IMR-90 (cell line): ENCODE data around the gene NAA38. TPM values are rescaled to one million over a fixed set of nuclear protein-coding genes. Genes with fewer than 3 reads are reported as not detected.

Experiments used
- ATAC-seq: fragments of 200-7000 bp; cut with Tn5 transposase; 2 replicates; pipeline ENCODE4 v1.9.1; 2020; ENCODE audit warnings: low read depth, mild to moderate bottlenecking, moderate library complexity
- BruUV-seq: library from RNA; stranded (reverse); fragments of 400-500 nt; replicated peaks from 2 replicates; lab custom pipeline; 2021; lab: Mats Ljungman, UMichigan
- CTCF ChIA-PET: fragments of 300-600 bp; formaldehyde crosslinking; extraction: SDS; loops from one replicate; lab custom pipeline; 2021; ENCODE audit warnings: antibody characterized with exemption; lab: Yijun Ruan, JAX
- POLR2A ChIA-PET: fragments of 300-600 bp; sonication (Branson Sonifier 250); formaldehyde crosslinking; loops from one replicate; lab custom pipeline; 2022; ENCODE audit warnings: antibody characterized with exemption; ENCODE audit not compliant: unreplicated experiment; lab: Charles Lee
- DNase-seq: peaks from one replicate; pipeline ENCODE4 v3.0.0; 2013
- H2AFZ ChIP-seq: replicated peaks from 2 replicates; pipeline ENCODE3; 2013; ENCODE audit warnings: low read length, mild to moderate bottlenecking; ENCODE audit not compliant: poor library complexity
- H2AK5ac ChIP-seq: 2 replicates; pipeline ENCODE4 v1.6.1; 2013; ENCODE audit warnings: low read depth, low read length, inconsistent platforms
- H2AK9ac ChIP-seq: replicated peaks from 2 replicates; pipeline ENCODE3; 2013; ENCODE audit warnings: mild to moderate bottlenecking, low read depth, low read length, moderate library complexity; ENCODE audit not compliant: poor library complexity
- H2BK120ac ChIP-seq: 2 replicates; pipeline ENCODE4 v1.6.1; 2013; ENCODE audit warnings: low read depth, low read length, inconsistent platforms
- H2BK15ac ChIP-seq: 3 replicates; pipeline ENCODE4 v1.6.1; 2013; ENCODE audit warnings: low read depth, low read length, inconsistent platforms
- H2BK20ac ChIP-seq: 2 replicates; pipeline ENCODE4 v1.6.1; 2013; ENCODE audit warnings: low read depth, mild to moderate bottlenecking, inconsistent platforms, low read length, moderate library complexity
- H2BK5ac ChIP-seq: 2 replicates; pipeline ENCODE4 v1.6.1; 2013; ENCODE audit warnings: mild to moderate bottlenecking, low read depth, low read length, inconsistent platforms; ENCODE audit not compliant: poor library complexity, severe bottlenecking
- H3K14ac ChIP-seq: replicated peaks from 2 replicates; pipeline ENCODE4 v1.6.1; 2013; ENCODE audit warnings: low read depth, low read length, inconsistent platforms
- H3K18ac ChIP-seq: 2 replicates; pipeline ENCODE4 v1.6.1; 2013; ENCODE audit warnings: low read depth, low read length, control low read depth
- H3K23ac ChIP-seq: 2 replicates; pipeline ENCODE4 v1.6.1; 2013; ENCODE audit warnings: low read depth, low read length, inconsistent platforms
- H3K27ac ChIP-seq: 2 replicates; pipeline ENCODE4 v1.5.1; 2013; ENCODE audit warnings: mild to moderate bottlenecking, control low read depth, low read length; ENCODE audit not compliant: insufficient read depth
- H3K27me3 ChIP-seq: 2 replicates; pipeline ENCODE4 v1.6.1; 2013; ENCODE audit warnings: low read length; ENCODE audit not compliant: control insufficient read depth, insufficient read depth
- H3K36me3 ChIP-seq: 2 replicates; pipeline ENCODE4 v1.6.1; 2013; ENCODE audit warnings: low read length, mixed read lengths; ENCODE audit not compliant: control insufficient read depth, insufficient read depth
- H3K4ac ChIP-seq: 2 replicates; pipeline ENCODE4 v1.6.1; 2013; ENCODE audit warnings: low read depth, low read length, inconsistent platforms
- H3K4me1 ChIP-seq: 2 replicates; pipeline ENCODE4 v1.6.1; 2013; ENCODE audit warnings: low read length, mixed read lengths; ENCODE audit not compliant: control insufficient read depth, insufficient read depth
- H3K4me2 ChIP-seq: 2 replicates; pipeline ENCODE4 v1.6.1; 2013; ENCODE audit warnings: low read depth, mild to moderate bottlenecking, control low read depth, low read length, moderate library complexity
- H3K4me3 ChIP-seq: 2 replicates; pipeline ENCODE4 v1.5.1; 2013; ENCODE audit warnings: low read depth, mild to moderate bottlenecking, control low read depth, low read length, moderate library complexity; ENCODE audit not compliant: insufficient read depth
- H3K56ac ChIP-seq: 2 replicates; pipeline ENCODE4 v1.6.1; 2013; ENCODE audit warnings: low read length, inconsistent platforms; ENCODE audit not compliant: insufficient read depth; ENCODE audit errors: extremely low read depth
- H3K79me1 ChIP-seq, 2 experiments: 2 replicates each; pipeline ENCODE4 v1.6.1; 2013; ENCODE audit warnings: low read length in 2 of 2, inconsistent platforms in 1 of 2, low read depth in 1 of 2
- H3K9ac ChIP-seq: 2 replicates; pipeline ENCODE4 v1.6.1; 2013; ENCODE audit warnings: low read depth, low read length, control low read depth
- H3K9me1 ChIP-seq: 2 replicates; pipeline ENCODE4 v1.6.1; 2013; ENCODE audit warnings: low read length, inconsistent platforms; ENCODE audit not compliant: insufficient read depth
- H3K9me3 ChIP-seq: 2 replicates; pipeline ENCODE4 v1.6.1; 2013; ENCODE audit warnings: low read length; ENCODE audit not compliant: control insufficient read depth, insufficient read depth
- H4K20me1 ChIP-seq: 2 replicates; pipeline ENCODE4 v1.6.1; 2013; ENCODE audit warnings: low read length, inconsistent platforms; ENCODE audit not compliant: insufficient read depth
- H4K5ac ChIP-seq: 2 replicates; pipeline ENCODE4 v1.6.1; 2013; ENCODE audit warnings: mild to moderate bottlenecking, low read depth, low read length, control low read depth
- H4K8ac ChIP-seq, 2 experiments: 2 replicates each; pipeline ENCODE4 v1.6.1; 2013; ENCODE audit warnings: low read depth in 2 of 2, low read length in 2 of 2, control low read depth in 1 of 2, inconsistent platforms in 1 of 2
- H4K91ac ChIP-seq: 2 replicates; pipeline ENCODE4 v1.6.1; 2013; ENCODE audit warnings: low read depth, low read length, inconsistent platforms; ENCODE audit not compliant: insufficient read depth
- BHLHE40 ChIP-seq: fragments of 150-350 bp; IDR thresholded peaks from 2 replicates; pipeline ENCODE4 v1.6.1; 2016; ENCODE audit warnings: mild to moderate bottlenecking, low read depth, low read length
- NFE2L2 ChIP-seq: fragments of 150-350 bp; IDR thresholded peaks from 2 replicates; pipeline ENCODE4 v1.6.1; 2016; ENCODE audit warnings: low read depth, mild to moderate bottlenecking, low read length
- RAD21 ChIP-seq: IDR thresholded peaks from 2 replicates; pipeline ENCODE4 v1.6.1; 2012; ENCODE audit warnings: low read length, improper control_type of control experiment
- SMC3 ChIP-seq: fragments of 150-350 bp; IDR thresholded peaks from 2 replicates; pipeline ENCODE4 v1.6.1; 2016; ENCODE audit warnings: low read depth, mild to moderate bottlenecking, antibody characterized with exemption, low read length, moderate library complexity
- WGBS, 2 experiments: methylation state at CpG; one replicate each; pipeline versions ENCODE4 v1.1.5 to v1.1.7; 2013; ENCODE audit warnings: missing lambda C conversion rate in 2 of 2; ENCODE audit not compliant: insufficient read length in 1 of 2; ENCODE audit errors: extremely low coverage in 2 of 2; 5-methylcytosine and 5-hydroxymethylcytosine counted together
- dilution Hi-C: fragments of 300-500 bp; cut with HindIII; formaldehyde crosslinking; loops from one replicate; pipeline ENCODE4 v1.14.3; 2018; ENCODE audit warnings: low sequenced_read_pairs; ENCODE audit not compliant: unreplicated experiment
- in situ Hi-C: fragments of 300-500 bp; cut with MboI; formaldehyde crosslinking; loops from 3 replicates; pipeline ENCODE4 v1.14.3; 2019; ENCODE audit warnings: low sequenced_read_pairs, inconsistent platforms, mixed read lengths
- intact Hi-C: fragments of 100-400 bp; cut with micrococcal nuclease; formaldehyde crosslinking; loops from 2 replicates; pipeline ENCODE4 v1.10.0; 2022
- polyA plus RNA-seq, 3 experiments: library from polyadenylated mRNA; depleted of rRNA; stranded (reverse); fragments of >200 nt; gene quantifications; 2 replicates each; pipeline ENCODE4 v1.2.3, GENCODE V29; 2012; ENCODE audit warnings: low replicate concordance in 1 of 3
- total RNA-seq: library from RNA; depleted of rRNA; stranded (reverse); fragments of >200 nt; gene quantifications from 2 replicates; pipeline ENCODE4 v1.2.3, GENCODE V29; 2012

Gene NAA38
- total and polyA plus RNA-seq, 2 of the 4 experiments (the other 2 are of a cell fraction), result 40.7 to 76.8 TPM

GRCh38 chr17:7825206-7825990 lies 32.0 kb downstream of the NAA38 start:
- intact Hi-C loops, result no loop called here
- ChIA-PET POLR2A (no interaction called here), CTCF (interaction anchor here (0.5 to 1.2 kb wide), 3 partner anchors 8 to 165 kb away, joined by 3 read pairs; no protein-coding TSS in a partner anchor)
- no peak overlapping the region for H2BK15ac ChIP-seq
- 0 out of 2 replicates have a peak overlapping the region, but pooled peaks have one; percentile 10 for H3K23ac ChIP-seq
- no peak overlapping the region for H2BK120ac ChIP-seq
- no peaks in the 10 kb centered on the region for H3K9me1 ChIP-seq
- no peak overlapping the region for H2AK5ac ChIP-seq
- H4K20me1 ChIP-seq, result no peaks in the 10 kb centered on the region; the same call in 1 of the 2 replicates
- H4K91ac ChIP-seq, result no peak overlapping the region
- H3K4ac ChIP-seq, result no peak overlapping the region
- H4K5ac ChIP-seq, result no peak overlapping the region
- H2AK9ac ChIP-seq, result no peak overlapping the region
- dilution Hi-C loops, result no loop called here
- no TSS peak for BruUV-seq
- H4K8ac ChIP-seq, result no peak overlapping the region
- H3K9ac ChIP-seq, result no peak overlapping the region
- H2AFZ ChIP-seq, result no peak overlapping the region
- no peaks in the 10 kb centered on the region; the same call in 1 of the 2 replicates for H3K4me1 ChIP-seq
- no peak overlapping the region for H3K18ac ChIP-seq
- no peak overlapping the region for H3K4me2 ChIP-seq
- no peaks in the 10 kb centered on the region for H3K9me3 ChIP-seq
- H3K79me1 ChIP-seq, result no peaks in the 10 kb centered on the region
- no peak overlapping the region for H3K27ac ChIP-seq
- in situ Hi-C loops, result no loop called here
- 36% methylated on average over 7 of the region's 12 CpGs; no CpG with 5 or more reads in 1 of the 2 experiments for WGBS, 2 experiments
- H3K36me3 ChIP-seq, result no peaks in the 10 kb centered on the region
- ATAC-seq (peak; percentile 35), DNase-seq (no peak)
- no peak overlapping the region for H2BK5ac ChIP-seq
- no peak overlapping the region for H2BK20ac ChIP-seq
- no peak overlapping the region for H3K4me3 ChIP-seq
- peaks cover 13% of the 10 kb centered on the region for H3K27me3 ChIP-seq
- H3K14ac ChIP-seq, result no peak overlapping the region
- TF ChIP-seq NFE2L2, result no peak
- no peak for TF ChIP-seq SMC3
- TF ChIP-seq RAD21, result peak; percentile 21; the same call in 1 of the 2 replicates
- 0 out of 2 replicates have a peak, but pooled peaks have one; percentile 13 for TF ChIP-seq BHLHE40
- no peak overlapping the region for H3K56ac ChIP-seq
